ENCODE measurements around the gene CELA3A.

DNA sequence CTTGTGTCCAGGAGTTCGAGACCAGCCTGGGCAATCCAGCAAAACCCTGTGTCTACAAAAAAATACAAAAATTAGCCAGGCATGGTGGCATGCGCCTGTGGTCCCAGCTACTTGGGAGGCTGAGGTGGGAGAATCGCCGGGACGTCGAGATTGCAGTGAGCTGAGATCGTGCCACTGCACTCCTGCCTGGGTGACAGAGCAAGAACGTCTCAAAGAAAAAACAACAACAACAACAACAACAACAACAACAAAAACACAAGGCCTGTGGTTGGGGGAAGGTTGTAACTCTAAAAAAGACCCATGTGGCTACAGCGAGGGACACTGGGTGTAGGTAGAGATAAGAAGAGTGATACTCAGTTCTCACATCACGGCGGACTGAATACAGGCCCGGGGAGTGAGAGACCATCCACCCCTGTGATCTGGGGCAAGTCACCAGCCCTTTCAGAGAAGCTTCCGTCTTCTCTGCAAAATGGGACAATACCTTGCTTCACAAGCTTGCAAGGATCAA lies 50.2 kb downstream of the CELA3A start:
- TF ChIP-seq, protein P1, sequence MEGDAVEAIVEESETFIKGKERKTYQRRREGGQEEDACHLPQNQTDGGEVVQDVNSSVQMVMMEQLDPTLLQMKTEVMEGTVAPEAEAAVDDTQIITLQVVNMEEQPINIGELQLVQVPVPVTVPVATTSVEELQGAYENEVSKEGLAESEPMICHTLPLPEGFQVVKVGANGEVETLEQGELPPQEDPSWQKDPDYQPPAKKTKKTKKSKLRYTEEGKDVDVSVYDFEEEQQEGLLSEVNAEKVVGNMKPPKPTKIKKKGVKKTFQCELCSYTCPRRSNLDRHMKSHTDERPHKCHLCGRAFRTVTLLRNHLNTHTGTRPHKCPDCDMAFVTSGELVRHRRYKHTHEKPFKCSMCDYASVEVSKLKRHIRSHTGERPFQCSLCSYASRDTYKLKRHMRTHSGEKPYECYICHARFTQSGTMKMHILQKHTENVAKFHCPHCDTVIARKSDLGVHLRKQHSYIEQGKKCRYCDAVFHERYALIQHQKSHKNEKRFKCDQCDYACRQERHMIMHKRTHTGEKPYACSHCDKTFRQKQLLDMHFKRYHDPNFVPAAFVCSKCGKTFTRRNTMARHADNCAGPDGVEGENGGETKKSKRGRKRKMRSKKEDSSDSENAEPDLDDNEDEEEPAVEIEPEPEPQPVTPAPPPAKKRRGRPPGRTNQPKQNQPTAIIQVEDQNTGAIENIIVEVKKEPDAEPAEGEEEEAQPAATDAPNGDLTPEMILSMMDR (conservative IDR thresholded peaks at IDR 0.05; ENCODE audit: low read depth, low read length) = no peak
- TF ChIP-seq EZH2 (IDR thresholded peaks at IDR 0.05; ENCODE audit: borderline replicate concordance, low read depth, low read length, poor library complexity, severe bottlenecking) = no peak
